ENCODE measurements around the gene ZMIZ1. TPM values are rescaled to one million over a fixed set of nuclear protein-coding genes. Genes with fewer than 3 reads are reported as not detected.

Gene ZMIZ1
- total RNA-seq, 1 experiment from 2014 or later = 11.5 TPM

- Histone ChIP-seq H3K36me3 (no peaks in the 10 kb centered on the region; the same call in 1 of the 2 replicates), H3K9me3 (replicated peaks) (no peaks in the 10 kb centered on the region), H3K4me3 (no peak overlapping the region), H3K27ac (peak overlapping the region; percentile 44), H3K4me1 (peaks cover 62% of the 10 kb centered on the region), H3K27me3 (no peaks in the 10 kb centered on the region)
- DNase-seq = peak; percentile 49 to 60
Observed at GRCh38 chr10:79185067-79185774, 116.5 kb downstream of the ZMIZ1 start.

- no peak overlapping the region for H3K4me3 ChIP-seq
- peaks cover 57% of the 10 kb centered on the region for H3K4me1 ChIP-seq
- no peaks in the 10 kb centered on the region for H3K27me3 ChIP-seq
- H3K36me3 ChIP-seq = no peaks in the 10 kb centered on the region; the same call in 1 of the 2 replicates
- DNase-seq = no peak
- H3K27ac ChIP-seq = peak overlapping the region; percentile 44; the same call in 1 of the 2 replicates
- no peaks in the 10 kb centered on the region for H3K9me3 ChIP-seq (replicated peaks)
Observed at GRCh38 chr10:79185796-79186374, 117.1 kb downstream of the ZMIZ1 start.

- Histone ChIP-seq H3K4me1 (peaks cover 57% of the 10 kb centered on the region), H3K27me3 (no peaks in the 10 kb centered on the region), H3K36me3 (peaks cover 3% of the 10 kb centered on the region; the same call in 1 of the 2 replicates), H3K27ac (no peak overlapping the region; the same call in 1 of the 2 replicates), H3K4me3 (no peak overlapping the region), H3K9me3 (replicated peaks) (no peaks in the 10 kb centered on the region)
- no peak for DNase-seq
Observed at GRCh38 chr10:79186486-79187120, 117.8 kb downstream of the ZMIZ1 start.

GRCh38 chr10:79187121-79187940 is 118.6 kb downstream of the ZMIZ1 start:
- DNase-seq = no peak
- H3K9me3 ChIP-seq (replicated peaks) = no peaks in the 10 kb centered on the region
- peaks cover 57% of the 10 kb centered on the region for H3K4me1 ChIP-seq
- no peak overlapping the region for H3K4me3 ChIP-seq
- peaks cover 4% of the 10 kb centered on the region; the same call in 1 of the 2 replicates for H3K36me3 ChIP-seq
- no peak overlapping the region for H3K27ac ChIP-seq
- no peaks in the 10 kb centered on the region for H3K27me3 ChIP-seq

GRCh38 chr10:79188154-79188965 is 119.6 kb downstream of the ZMIZ1 start:
- Histone ChIP-seq H3K4me1 (peaks cover 59% of the 10 kb centered on the region), H3K9me3 (replicated peaks) (no peaks in the 10 kb centered on the region), H3K27ac (no peak overlapping the region), H3K36me3 (peaks cover 4% of the 10 kb centered on the region; the same call in 1 of the 2 replicates), H3K27me3 (no peaks in the 10 kb centered on the region), H3K4me3 (no peak overlapping the region)
- DNase-seq = no peak

- no peaks in the 10 kb centered on the region for H3K27me3 ChIP-seq
- DNase-seq = no peak
- H3K27ac ChIP-seq = no peak overlapping the region
- peaks cover 59% of the 10 kb centered on the region for H3K4me1 ChIP-seq
- H3K36me3 ChIP-seq = peaks cover 4% of the 10 kb centered on the region; the same call in 1 of the 2 replicates
- no peak overlapping the region for H3K4me3 ChIP-seq
- no peaks in the 10 kb centered on the region for H3K9me3 ChIP-seq (replicated peaks)
Observed at GRCh38 chr10:79189181-79189580, 120.4 kb downstream of the ZMIZ1 start.

GRCh38 chr10:79189853-79190435 is 121.2 kb downstream of the ZMIZ1 start:
- no peaks in the 10 kb centered on the region for H3K27me3 ChIP-seq
- no peaks in the 10 kb centered on the region for H3K9me3 ChIP-seq (replicated peaks)
- H3K4me3 ChIP-seq = no peak overlapping the region
- peaks cover 4% of the 10 kb centered on the region; the same call in 1 of the 2 replicates for H3K36me3 ChIP-seq
- no peak overlapping the region for H3K27ac ChIP-seq
- peaks cover 59% of the 10 kb centered on the region for H3K4me1 ChIP-seq
- no peak for DNase-seq

GRCh38 chr10:79190740-79191261 is 122.0 kb downstream of the ZMIZ1 start:
- peaks cover 54% of the 10 kb centered on the region for H3K4me1 ChIP-seq
- no peak overlapping the region for H3K4me3 ChIP-seq
- no peaks in the 10 kb centered on the region for H3K9me3 ChIP-seq (replicated peaks)
- no peak overlapping the region for H3K27ac ChIP-seq
- H3K36me3 ChIP-seq = peaks cover 4% of the 10 kb centered on the region; the same call in 1 of the 2 replicates
- no peaks in the 10 kb centered on the region for H3K27me3 ChIP-seq
- DNase-seq = no peak

- Histone ChIP-seq H3K9me3 (replicated peaks) (no peaks in the 10 kb centered on the region), H3K4me1 (peaks cover 47% of the 10 kb centered on the region), H3K4me3 (no peak overlapping the region), H3K36me3 (peaks cover 4% of the 10 kb centered on the region; the same call in 1 of the 2 replicates), H3K27me3 (no peaks in the 10 kb centered on the region), H3K27ac (peak overlapping the region; percentile 62)
- peak; percentile 57 to 68 for DNase-seq
Observed at GRCh38 chr10:79191951-79192676, 123.3 kb downstream of the ZMIZ1 start.

GRCh38 chr10:79192677-79193003 is 123.9 kb downstream of the ZMIZ1 start:
- no peaks in the 10 kb centered on the region for H3K27me3 ChIP-seq
- DNase-seq = peak; percentile 93 to 95
- no peak overlapping the region for H3K4me3 ChIP-seq
- H3K36me3 ChIP-seq = peaks cover 4% of the 10 kb centered on the region; the same call in 1 of the 2 replicates
- no peaks in the 10 kb centered on the region for H3K9me3 ChIP-seq (replicated peaks)
- peak overlapping the region; percentile 62 for H3K27ac ChIP-seq
- H3K4me1 ChIP-seq = peaks cover 47% of the 10 kb centered on the region

GRCh38 chr10:79193694-79194382 is 125.1 kb downstream of the ZMIZ1 start:
- Histone ChIP-seq H3K4me1 (peaks cover 47% of the 10 kb centered on the region), H3K27me3 (no peaks in the 10 kb centered on the region), H3K9me3 (replicated peaks) (no peaks in the 10 kb centered on the region), H3K4me3 (no peak overlapping the region), H3K27ac (no peak overlapping the region; the same call in 1 of the 2 replicates), H3K36me3 (peaks cover 4% of the 10 kb centered on the region; the same call in 1 of the 2 replicates)
- no peak for DNase-seq

GRCh38 chr10:79195091-79195923 is 126.5 kb downstream of the ZMIZ1 start:
- peaks cover 4% of the 10 kb centered on the region; the same call in 1 of the 2 replicates for H3K36me3 ChIP-seq
- peaks cover 45% of the 10 kb centered on the region for H3K4me1 ChIP-seq
- H3K4me3 ChIP-seq = no peak overlapping the region
- H3K9me3 ChIP-seq (replicated peaks) = no peaks in the 10 kb centered on the region
- DNase-seq = peak; percentile 88 to 94
- no peaks in the 10 kb centered on the region for H3K27me3 ChIP-seq
- H3K27ac ChIP-seq = peak overlapping the region; percentile 28; the same call in 1 of the 2 replicates
